ENCODE results near the gene OGFOD2.
"Not testable (repeated sequence)": the region's sequence is repeated elsewhere in the genome, so short reads cannot be mapped to it uniquely, and the experiment has no call there.

OGFOD2 gene

GRCh38 chr12:123006977-123007376 lies 31.9 kb downstream of the OGFOD2 start:
- DNase-seq: no peak

GRCh38 chr12:123010110-123010509 lies 35.1 kb downstream of the OGFOD2 start:
- no peak for DNase-seq

GRCh38 chr12:123010681-123011080 lies 35.6 kb downstream of the OGFOD2 start:
- DNase-seq: no peak

- DNase-seq: no peak
These were observed 36.7 kb downstream of the OGFOD2 start for GRCh38 chr12:123011701-123012100.

- DNase-seq: no peak
These were observed 38.4 kb downstream of the OGFOD2 start for GRCh38 chr12:123013185-123014095.

GRCh38 chr12:123014473-123014872 lies 39.4 kb downstream of the OGFOD2 start:
- DNase-seq: not testable (repeated sequence)

GRCh38 chr12:123017753-123018152 lies 42.7 kb downstream of the OGFOD2 start:
- no peak for DNase-seq

- no peak for DNase-seq
These were observed 44.7 kb downstream of the OGFOD2 start for GRCh38 chr12:123019841-123020138.

- DNase-seq: no peak
These were observed 46.9 kb downstream of the OGFOD2 start for GRCh38 chr12:123021688-123022604.

GRCh38 chr12:123022846-123023245 lies 47.8 kb downstream of the OGFOD2 start:
- DNase-seq: no peak

- DNase-seq: no peak
These were observed 49.9 kb downstream of the OGFOD2 start for GRCh38 chr12:123024819-123025391.

GRCh38 chr12:123026094-123026853 lies 51.2 kb downstream of the OGFOD2 start:
- no peak for DNase-seq

- DNase-seq: no peak
These were observed 52.8 kb downstream of the OGFOD2 start for GRCh38 chr12:123027726-123028445.

GRCh38 chr12:123028475-123028874 lies 53.4 kb downstream of the OGFOD2 start:
- DNase-seq: no peak

- DNase-seq: no peak
These were observed 54.5 kb downstream of the OGFOD2 start for GRCh38 chr12:123029550-123029949.
